DND-41 (cell line): ENCODE results near the gene F11R.

Experiments
- CTCF ChIP-seq: IDR thresholded peaks from 2 replicates; pipeline ENCODE4 v1.5.1; 2012; ENCODE audit warnings: borderline replicate concordance, low read length, moderate library complexity, mild to moderate bottlenecking; ENCODE audit not compliant: poor library complexity, severe bottlenecking; ENCODE audit errors: extremely low read depth
- EZH2 ChIP-seq: IDR thresholded peaks from 3 replicates; pipeline ENCODE4 v1.6.1; 2012; ENCODE audit warnings: borderline replicate concordance, low read depth, mild to moderate bottlenecking, moderate library complexity, low read length, inconsistent platforms; ENCODE audit not compliant: severe bottlenecking

DNA sequence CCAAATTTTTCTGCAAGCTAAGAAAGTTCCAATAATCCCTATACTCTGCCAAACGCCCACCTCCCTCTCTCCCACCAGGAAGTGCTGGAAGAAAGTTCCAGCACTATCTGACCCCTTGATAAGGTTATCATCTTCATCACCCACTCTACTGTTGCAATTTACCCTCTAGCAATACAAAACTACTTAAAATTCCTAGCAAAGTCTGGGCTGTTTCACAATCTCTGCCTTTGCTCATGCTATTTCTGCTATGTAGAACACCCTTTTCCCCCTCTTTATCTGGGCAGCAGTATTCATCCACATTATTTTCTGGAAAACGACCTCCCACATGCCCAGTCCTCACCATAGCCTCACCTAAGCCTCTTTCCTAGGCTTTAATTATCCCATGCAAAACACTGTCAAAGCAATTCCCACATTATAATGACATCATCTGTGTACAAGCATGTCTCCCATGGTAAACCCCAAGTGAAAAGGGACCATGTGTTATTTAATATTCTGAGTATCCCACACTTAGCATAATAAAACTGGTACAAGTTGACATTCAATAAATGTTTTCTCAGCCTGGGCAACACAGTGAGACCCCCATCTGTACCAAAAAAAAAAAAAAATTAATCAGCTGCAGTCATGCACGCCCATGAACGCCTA, 12.0 kb downstream of the F11R start:
- TF ChIP-seq EZH2: no peak
- no peak for TF ChIP-seq CTCF
